IMR-90 (cell line): Measurements from ENCODE around the gene NFATC1. TPM values are rescaled to one million over a fixed set of nuclear protein-coding genes. Genes with fewer than 3 reads are reported as not detected.

Experiments
- ATAC-seq: fragments of 200-7000 bp; cut with Tn5 transposase; 2 replicates; pipeline ENCODE4 v1.9.1; 2020; ENCODE audit warnings: low read depth, mild to moderate bottlenecking, moderate library complexity
- BruUV-seq: library from RNA; stranded (reverse); fragments of 400-500 nt; replicated peaks from 2 replicates; lab custom pipeline; 2021; lab: Mats Ljungman, UMichigan
- CTCF ChIA-PET: fragments of 300-600 bp; formaldehyde crosslinking; extraction: SDS; loops from one replicate; lab custom pipeline; 2021; ENCODE audit warnings: antibody characterized with exemption; lab: Yijun Ruan, JAX
- POLR2A ChIA-PET: fragments of 300-600 bp; sonication (Branson Sonifier 250); formaldehyde crosslinking; loops from one replicate; lab custom pipeline; 2022; ENCODE audit warnings: antibody characterized with exemption; ENCODE audit not compliant: unreplicated experiment; lab: Charles Lee
- DNase-seq: peaks from one replicate; pipeline ENCODE4 v3.0.0; 2013
- H2AFZ ChIP-seq: replicated peaks from 2 replicates; pipeline ENCODE3; 2013; ENCODE audit warnings: low read length, mild to moderate bottlenecking; ENCODE audit not compliant: poor library complexity
- H2AK5ac ChIP-seq: 2 replicates; pipeline ENCODE4 v1.6.1; 2013; ENCODE audit warnings: low read depth, low read length, inconsistent platforms
- H2AK9ac ChIP-seq: replicated peaks from 2 replicates; pipeline ENCODE3; 2013; ENCODE audit warnings: mild to moderate bottlenecking, low read depth, low read length, moderate library complexity; ENCODE audit not compliant: poor library complexity
- H2BK120ac ChIP-seq: 2 replicates; pipeline ENCODE4 v1.6.1; 2013; ENCODE audit warnings: low read depth, low read length, inconsistent platforms
- H2BK15ac ChIP-seq: 3 replicates; pipeline ENCODE4 v1.6.1; 2013; ENCODE audit warnings: low read depth, low read length, inconsistent platforms
- H2BK20ac ChIP-seq: 2 replicates; pipeline ENCODE4 v1.6.1; 2013; ENCODE audit warnings: low read depth, mild to moderate bottlenecking, inconsistent platforms, low read length, moderate library complexity
- H2BK5ac ChIP-seq: 2 replicates; pipeline ENCODE4 v1.6.1; 2013; ENCODE audit warnings: mild to moderate bottlenecking, low read depth, low read length, inconsistent platforms; ENCODE audit not compliant: poor library complexity, severe bottlenecking
- H3K14ac ChIP-seq: replicated peaks from 2 replicates; pipeline ENCODE4 v1.6.1; 2013; ENCODE audit warnings: low read depth, low read length, inconsistent platforms
- H3K18ac ChIP-seq: 2 replicates; pipeline ENCODE4 v1.6.1; 2013; ENCODE audit warnings: low read depth, low read length, control low read depth
- H3K23ac ChIP-seq: 2 replicates; pipeline ENCODE4 v1.6.1; 2013; ENCODE audit warnings: low read depth, low read length, inconsistent platforms
- H3K27ac ChIP-seq: 2 replicates; pipeline ENCODE4 v1.5.1; 2013; ENCODE audit warnings: mild to moderate bottlenecking, control low read depth, low read length; ENCODE audit not compliant: insufficient read depth
- H3K27me3 ChIP-seq: 2 replicates; pipeline ENCODE4 v1.6.1; 2013; ENCODE audit warnings: low read length; ENCODE audit not compliant: control insufficient read depth, insufficient read depth
- H3K36me3 ChIP-seq: 2 replicates; pipeline ENCODE4 v1.6.1; 2013; ENCODE audit warnings: low read length, mixed read lengths; ENCODE audit not compliant: control insufficient read depth, insufficient read depth
- H3K4ac ChIP-seq: 2 replicates; pipeline ENCODE4 v1.6.1; 2013; ENCODE audit warnings: low read depth, low read length, inconsistent platforms
- H3K4me1 ChIP-seq: 2 replicates; pipeline ENCODE4 v1.6.1; 2013; ENCODE audit warnings: low read length, mixed read lengths; ENCODE audit not compliant: control insufficient read depth, insufficient read depth
- H3K4me2 ChIP-seq: 2 replicates; pipeline ENCODE4 v1.6.1; 2013; ENCODE audit warnings: low read depth, mild to moderate bottlenecking, control low read depth, low read length, moderate library complexity
- H3K4me3 ChIP-seq: 2 replicates; pipeline ENCODE4 v1.5.1; 2013; ENCODE audit warnings: low read depth, mild to moderate bottlenecking, control low read depth, low read length, moderate library complexity; ENCODE audit not compliant: insufficient read depth
- H3K56ac ChIP-seq: 2 replicates; pipeline ENCODE4 v1.6.1; 2013; ENCODE audit warnings: low read length, inconsistent platforms; ENCODE audit not compliant: insufficient read depth; ENCODE audit errors: extremely low read depth
- H3K79me1 ChIP-seq, 2 experiments: 2 replicates each; pipeline ENCODE4 v1.6.1; 2013; ENCODE audit warnings: low read length in 2 of 2, inconsistent platforms in 1 of 2, low read depth in 1 of 2
- H3K9ac ChIP-seq: 2 replicates; pipeline ENCODE4 v1.6.1; 2013; ENCODE audit warnings: low read depth, low read length, control low read depth
- H3K9me1 ChIP-seq: 2 replicates; pipeline ENCODE4 v1.6.1; 2013; ENCODE audit warnings: low read length, inconsistent platforms; ENCODE audit not compliant: insufficient read depth
- H3K9me3 ChIP-seq: 2 replicates; pipeline ENCODE4 v1.6.1; 2013; ENCODE audit warnings: low read length; ENCODE audit not compliant: control insufficient read depth, insufficient read depth
- H4K20me1 ChIP-seq: 2 replicates; pipeline ENCODE4 v1.6.1; 2013; ENCODE audit warnings: low read length, inconsistent platforms; ENCODE audit not compliant: insufficient read depth
- H4K5ac ChIP-seq: 2 replicates; pipeline ENCODE4 v1.6.1; 2013; ENCODE audit warnings: mild to moderate bottlenecking, low read depth, low read length, control low read depth
- H4K8ac ChIP-seq, 2 experiments: 2 replicates each; pipeline ENCODE4 v1.6.1; 2013; ENCODE audit warnings: low read depth in 2 of 2, low read length in 2 of 2, control low read depth in 1 of 2, inconsistent platforms in 1 of 2
- H4K91ac ChIP-seq: 2 replicates; pipeline ENCODE4 v1.6.1; 2013; ENCODE audit warnings: low read depth, low read length, inconsistent platforms; ENCODE audit not compliant: insufficient read depth
- CHD1 ChIP-seq: IDR thresholded peaks from 2 replicates; pipeline ENCODE4 v1.6.1; 2012; ENCODE audit warnings: low read depth, low read length, improper control_type of control experiment
- ELK1 ChIP-seq: fragments of 150-350 bp; IDR thresholded peaks from 2 replicates; pipeline ENCODE4 v1.6.1; 2016; ENCODE audit warnings: low read depth, mild to moderate bottlenecking, low read length, moderate library complexity, borderline replicate concordance
- WGBS, 2 experiments: methylation state at CpG; one replicate each; pipeline versions ENCODE4 v1.1.5 to v1.1.7; 2013; ENCODE audit warnings: missing lambda C conversion rate in 2 of 2; ENCODE audit not compliant: insufficient read length in 1 of 2; ENCODE audit errors: extremely low coverage in 2 of 2; 5-methylcytosine and 5-hydroxymethylcytosine counted together
- dilution Hi-C: fragments of 300-500 bp; cut with HindIII; formaldehyde crosslinking; loops from one replicate; pipeline ENCODE4 v1.14.3; 2018; ENCODE audit warnings: low sequenced_read_pairs; ENCODE audit not compliant: unreplicated experiment
- in situ Hi-C: fragments of 300-500 bp; cut with MboI; formaldehyde crosslinking; loops from 3 replicates; pipeline ENCODE4 v1.14.3; 2019; ENCODE audit warnings: low sequenced_read_pairs, inconsistent platforms, mixed read lengths
- intact Hi-C: fragments of 100-400 bp; cut with micrococcal nuclease; formaldehyde crosslinking; loops from 2 replicates; pipeline ENCODE4 v1.10.0; 2022
- polyA plus RNA-seq, 3 experiments: library from polyadenylated mRNA; depleted of rRNA; stranded (reverse); fragments of >200 nt; gene quantifications; 2 replicates each; pipeline ENCODE4 v1.2.3, GENCODE V29; 2012; ENCODE audit warnings: low replicate concordance in 1 of 3
- total RNA-seq: library from RNA; depleted of rRNA; stranded (reverse); fragments of >200 nt; gene quantifications from 2 replicates; pipeline ENCODE4 v1.2.3, GENCODE V29; 2012

Gene NFATC1
- total and polyA plus RNA-seq, 2 of the 4 experiments (the other 2 are of a cell fraction) = 0.36 to 1.8 TPM

GRCh38 chr18:79413426-79413825 is 17.7 kb downstream of the NFATC1 start:
- POLR2A ChIA-PET = no interaction called here
- no TSS peak for BruUV-seq
- H2AK9ac ChIP-seq = peak overlapping the region; percentile 16

More at GRCh38 chr18:79413426-79413825, 17.7 kb downstream of the NFATC1 start:
- Histone ChIP-seq H3K4ac (no peak overlapping the region), H4K20me1 (no peaks in the 10 kb centered on the region), H3K14ac (no peak overlapping the region), H3K9me1 (no peaks in the 10 kb centered on the region), H3K79me1 (no peaks in the 10 kb centered on the region), H3K4me2 (no peak overlapping the region), H3K27me3 (no peaks in the 10 kb centered on the region), H3K56ac (no peak overlapping the region), H4K5ac (no peak overlapping the region), H3K18ac (no peak overlapping the region), H2BK5ac (no peak overlapping the region), H3K36me3 (peaks cover 14% of the 10 kb centered on the region; the same call in 1 of the 2 replicates), H3K9me3 (no peaks in the 10 kb centered on the region), H3K4me3 (no peak overlapping the region), H2BK20ac (no peak overlapping the region), H3K9ac (no peak overlapping the region), H2AK5ac (no peak overlapping the region), H3K4me1 (no peaks in the 10 kb centered on the region), H2BK15ac (no peak overlapping the region), H2AFZ (no peak overlapping the region), H2BK120ac (no peak overlapping the region), H4K91ac (no peak overlapping the region), H4K8ac (no peak overlapping the region), H3K23ac (no peak overlapping the region), H3K27ac (no peak overlapping the region)
- in situ Hi-C loops (no loop called here), dilution Hi-C loops (no loop called here), intact Hi-C loops (no loop called here)
- ATAC-seq = no peak
- no peak for DNase-seq
- CTCF ChIA-PET = no interaction called here
- 93% methylated on average over 5 of the region's 16 CpGs; no CpG with 5 or more reads in 1 of the 2 experiments for WGBS, 2 experiments
- TF ChIP-seq CHD1 (no peak), ELK1 (no peak)
